AG09309 (cell line): ENCODE results near the gene MACF1.

Experiments
- DNase-seq: peaks from one replicate; pipeline ENCODE4 v3.0.0-alpha.2; 2010; ENCODE audit warnings: low read depth
- H3K4me3 ChIP-seq: 2 replicates; pipeline ENCODE4 v1.5.1; 2011; ENCODE audit warnings: mild to moderate bottlenecking, low read depth, low read length, moderate library complexity; ENCODE audit not compliant: control insufficient read depth
- TF ChIP-seq, protein P1 (sequence below): IDR thresholded peaks from 2 replicates; pipeline ENCODE4 v1.5.1; 2011; ENCODE audit warnings: mild to moderate bottlenecking, low read depth, low read length, inconsistent platforms; ENCODE audit not compliant: insufficient read depth, control insufficient read depth; ENCODE audit errors: missing control alignments

MACF1 gene

DNA sequence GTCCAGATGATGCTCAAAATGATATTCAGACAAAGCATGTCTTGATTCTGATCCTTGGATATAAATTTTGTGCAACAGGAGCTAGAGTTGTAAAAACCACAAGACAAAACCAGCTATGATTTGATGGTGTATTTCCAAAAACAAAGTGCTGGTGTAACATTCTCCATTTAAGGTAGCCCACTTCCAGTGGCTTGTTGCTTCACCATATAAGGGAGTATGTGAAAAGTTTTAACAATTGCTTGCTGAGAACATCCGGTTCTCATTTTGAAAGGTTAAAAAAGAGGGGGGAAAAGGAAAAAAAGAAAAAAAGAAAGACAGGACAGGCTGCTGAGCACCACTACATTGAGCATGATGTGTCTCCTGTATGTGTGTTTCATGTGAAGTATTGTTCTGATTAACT lies 123.6 kb downstream of the MACF1 start:
- no peak for DNase-seq
- no peak overlapping the region for H3K4me3 ChIP-seq
- TF ChIP-seq, protein P1, sequence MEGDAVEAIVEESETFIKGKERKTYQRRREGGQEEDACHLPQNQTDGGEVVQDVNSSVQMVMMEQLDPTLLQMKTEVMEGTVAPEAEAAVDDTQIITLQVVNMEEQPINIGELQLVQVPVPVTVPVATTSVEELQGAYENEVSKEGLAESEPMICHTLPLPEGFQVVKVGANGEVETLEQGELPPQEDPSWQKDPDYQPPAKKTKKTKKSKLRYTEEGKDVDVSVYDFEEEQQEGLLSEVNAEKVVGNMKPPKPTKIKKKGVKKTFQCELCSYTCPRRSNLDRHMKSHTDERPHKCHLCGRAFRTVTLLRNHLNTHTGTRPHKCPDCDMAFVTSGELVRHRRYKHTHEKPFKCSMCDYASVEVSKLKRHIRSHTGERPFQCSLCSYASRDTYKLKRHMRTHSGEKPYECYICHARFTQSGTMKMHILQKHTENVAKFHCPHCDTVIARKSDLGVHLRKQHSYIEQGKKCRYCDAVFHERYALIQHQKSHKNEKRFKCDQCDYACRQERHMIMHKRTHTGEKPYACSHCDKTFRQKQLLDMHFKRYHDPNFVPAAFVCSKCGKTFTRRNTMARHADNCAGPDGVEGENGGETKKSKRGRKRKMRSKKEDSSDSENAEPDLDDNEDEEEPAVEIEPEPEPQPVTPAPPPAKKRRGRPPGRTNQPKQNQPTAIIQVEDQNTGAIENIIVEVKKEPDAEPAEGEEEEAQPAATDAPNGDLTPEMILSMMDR, result no peak

DNA sequence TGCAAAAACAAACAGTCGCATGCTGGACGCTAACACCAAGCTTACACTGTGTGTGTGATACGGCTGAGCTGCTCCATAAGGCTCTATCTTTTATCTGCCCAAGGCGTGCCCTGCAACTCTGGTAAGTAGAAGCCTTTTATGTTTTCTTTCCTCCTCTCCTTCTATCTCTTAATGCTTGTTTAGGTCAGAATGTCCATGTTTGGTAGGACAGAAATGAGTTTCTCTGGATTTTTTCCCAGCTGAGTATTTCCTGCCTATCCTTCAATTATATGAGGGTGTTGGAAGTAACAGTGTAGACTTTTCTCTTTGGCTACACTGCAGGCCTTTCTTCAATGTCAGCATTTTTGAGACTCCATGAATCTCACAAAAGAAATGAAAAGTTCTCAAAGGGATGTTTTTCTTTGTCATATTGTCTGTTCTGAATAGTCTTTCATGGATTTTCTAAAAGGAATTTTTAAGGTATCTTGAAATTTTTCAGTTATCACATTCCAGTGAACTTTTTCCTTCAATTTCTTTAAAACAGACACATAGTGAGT lies 124.2 kb downstream of the MACF1 start:
- TF ChIP-seq, protein P1, result no peak
- DNase-seq, result no peak
- H3K4me3 ChIP-seq, result no peak overlapping the region

DNA sequence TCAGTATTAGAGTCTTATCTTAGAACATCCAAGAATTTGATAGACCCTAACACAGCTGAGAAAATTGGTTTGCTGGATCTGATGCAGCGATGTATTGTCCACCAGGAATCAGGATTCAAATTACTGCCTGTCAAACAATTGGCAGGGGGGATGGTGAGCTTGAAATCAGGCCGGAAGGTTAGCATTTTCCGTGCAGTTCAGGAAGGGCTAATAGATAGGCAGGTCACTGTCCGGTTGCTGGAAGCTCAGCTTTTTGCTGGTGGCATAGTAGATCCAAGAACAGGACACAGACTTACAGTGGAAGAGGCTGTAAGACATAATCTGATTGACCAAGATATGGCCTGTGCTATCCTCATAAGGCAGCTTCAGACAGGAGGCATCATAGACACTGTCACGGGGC lies 127.2 kb downstream of the MACF1 start:
- TF ChIP-seq, protein P1, result no peak

DNA sequence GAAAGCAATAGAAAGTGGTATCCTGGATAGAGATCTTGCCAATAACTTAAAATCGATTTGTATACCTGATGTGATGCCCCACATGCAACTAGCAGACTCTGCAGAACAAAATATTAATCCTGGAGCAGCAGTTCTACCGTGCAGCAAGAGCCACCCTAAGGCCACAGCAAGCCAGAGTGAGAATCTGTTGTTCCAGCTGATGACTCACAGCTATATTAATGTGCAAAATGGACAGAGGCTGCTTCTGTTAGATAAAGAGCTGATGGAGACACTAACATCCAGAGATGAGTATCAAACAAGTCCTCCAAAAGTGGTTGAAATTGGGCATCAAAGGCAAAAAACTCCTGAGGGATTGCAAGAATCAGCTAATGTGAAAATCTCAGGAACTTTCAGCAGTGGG lies 127.8 kb downstream of the MACF1 start:
- DNase-seq, result no peak
- TF ChIP-seq, protein P1, result no peak
- H3K4me3 ChIP-seq, result no peak overlapping the region

More for the DNA sequence above, 127.2 kb downstream of the MACF1 start:
- no peak overlapping the region for H3K4me3 ChIP-seq
- no peak for DNase-seq

DNA sequence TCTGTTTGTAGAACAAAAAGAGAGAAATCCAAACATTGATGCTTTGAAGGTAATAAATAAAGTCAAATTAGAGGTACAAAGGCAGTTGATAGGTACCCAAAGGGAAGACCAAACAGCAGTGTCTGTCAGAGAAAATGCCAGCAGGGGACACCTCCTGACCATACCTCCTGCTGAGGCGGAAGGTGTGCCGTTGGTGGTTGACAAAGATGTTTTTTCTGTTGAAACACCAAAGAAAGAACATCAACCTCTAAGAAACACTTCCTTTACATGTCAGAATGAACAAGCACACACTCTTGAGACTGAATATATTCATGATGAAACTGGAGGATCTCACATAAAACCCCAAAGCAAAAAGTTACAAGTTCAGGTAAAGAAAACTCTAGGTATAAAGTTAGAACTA lies 128.3 kb downstream of the MACF1 start:
- no peak for DNase-seq
- no peak overlapping the region for H3K4me3 ChIP-seq
- TF ChIP-seq, protein P1, result no peak

DNA sequence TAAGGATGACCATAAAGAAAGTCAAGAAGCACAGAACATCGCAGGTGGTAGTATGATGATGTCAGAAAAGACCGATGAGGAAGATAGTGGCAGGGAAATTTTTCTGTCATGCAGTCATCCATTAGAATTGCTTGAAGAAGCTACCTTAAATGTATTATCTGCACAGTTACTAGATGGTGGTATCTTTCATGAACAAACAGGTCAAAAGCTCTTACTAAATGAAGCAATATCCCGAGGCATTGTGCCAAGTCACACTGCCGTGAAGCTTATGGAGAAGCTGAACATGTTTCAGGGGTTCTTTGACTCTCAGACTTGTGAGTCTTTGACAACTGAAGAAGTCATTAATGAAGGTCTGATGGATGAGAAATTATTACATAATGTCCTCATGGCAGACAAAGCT lies 128.8 kb downstream of the MACF1 start:
- TF ChIP-seq, protein P1, result no peak
- H3K4me3 ChIP-seq, result no peak overlapping the region
- no peak for DNase-seq

DNA sequence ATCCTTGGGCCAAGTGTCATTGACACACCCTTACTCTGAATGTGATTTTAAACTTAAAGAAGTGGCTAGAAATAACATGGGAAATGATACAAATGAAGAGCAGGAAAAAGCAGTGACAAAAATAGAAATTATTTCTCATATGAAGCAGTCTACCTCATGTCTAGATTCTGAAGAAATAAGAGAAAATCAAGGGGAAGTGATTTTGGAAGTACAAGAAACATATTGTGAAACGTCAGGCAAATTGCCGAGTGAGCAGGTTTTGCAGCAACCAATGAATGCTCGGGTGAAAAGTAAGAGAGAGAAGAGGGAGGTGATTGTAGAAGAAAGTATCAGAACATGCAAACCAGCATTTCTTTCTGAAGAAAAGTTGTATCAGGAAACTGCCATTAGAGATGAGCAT lies 130.7 kb downstream of the MACF1 start:
- H3K4me3 ChIP-seq, result no peak overlapping the region
- TF ChIP-seq, protein P1, result no peak
- no peak for DNase-seq
